Activated naive CD4-positive, alpha-beta T cell treated with Interleukin-2 at 50 U/mL for 16 hours (primary cell): ENCODE results near the gene ALPI.

Experiments used
- DNase-seq: peaks from one replicate; pipeline ENCODE4 v3.0.0-alpha.2; 2020

The ALPI gene

DNA sequence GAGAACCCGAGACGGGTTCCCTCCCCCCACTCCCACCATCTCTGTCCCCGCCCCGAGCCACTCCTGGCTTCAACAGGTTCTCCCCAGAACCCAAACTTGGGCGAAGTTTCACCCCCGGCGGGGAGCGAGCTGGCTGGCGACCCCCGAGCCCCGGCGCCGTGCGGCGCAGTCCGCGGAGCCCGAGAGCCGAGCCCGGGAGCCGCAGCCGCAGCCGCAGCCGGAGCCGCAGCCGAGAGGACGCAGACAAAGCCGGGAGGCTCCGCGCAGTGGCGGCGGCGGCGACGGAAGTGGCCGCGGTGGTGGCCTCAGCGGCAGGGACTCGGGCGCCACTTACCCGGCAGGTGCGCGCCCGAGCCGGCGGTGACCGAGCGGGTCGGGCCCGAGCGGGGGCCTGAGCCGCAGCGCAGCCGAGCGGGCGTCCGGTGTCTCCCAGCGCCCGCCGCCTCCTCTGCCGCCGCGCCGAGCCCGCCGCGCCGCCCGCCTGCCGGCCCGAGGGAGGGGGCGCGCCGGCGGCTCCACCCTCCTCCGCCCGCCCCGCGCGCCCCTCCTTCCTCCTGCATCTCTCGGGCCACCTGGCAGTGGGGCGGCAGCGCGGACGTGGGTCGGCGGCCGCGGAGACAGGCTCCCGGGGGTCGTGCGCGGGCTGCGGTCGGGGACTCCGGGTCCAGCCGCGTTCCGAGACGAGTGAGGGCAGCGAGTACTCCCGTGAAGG lies 31.6 kb downstream of the ALPI start, which contains the start of gene ECEL1:
TSS of gene ECEL1 (minus strand) at position 450 of the 712 bp plus-strand sequence. CDS start 1,181 bp downstream, outside the sequence.
- DNase-seq = no peak

DNA sequence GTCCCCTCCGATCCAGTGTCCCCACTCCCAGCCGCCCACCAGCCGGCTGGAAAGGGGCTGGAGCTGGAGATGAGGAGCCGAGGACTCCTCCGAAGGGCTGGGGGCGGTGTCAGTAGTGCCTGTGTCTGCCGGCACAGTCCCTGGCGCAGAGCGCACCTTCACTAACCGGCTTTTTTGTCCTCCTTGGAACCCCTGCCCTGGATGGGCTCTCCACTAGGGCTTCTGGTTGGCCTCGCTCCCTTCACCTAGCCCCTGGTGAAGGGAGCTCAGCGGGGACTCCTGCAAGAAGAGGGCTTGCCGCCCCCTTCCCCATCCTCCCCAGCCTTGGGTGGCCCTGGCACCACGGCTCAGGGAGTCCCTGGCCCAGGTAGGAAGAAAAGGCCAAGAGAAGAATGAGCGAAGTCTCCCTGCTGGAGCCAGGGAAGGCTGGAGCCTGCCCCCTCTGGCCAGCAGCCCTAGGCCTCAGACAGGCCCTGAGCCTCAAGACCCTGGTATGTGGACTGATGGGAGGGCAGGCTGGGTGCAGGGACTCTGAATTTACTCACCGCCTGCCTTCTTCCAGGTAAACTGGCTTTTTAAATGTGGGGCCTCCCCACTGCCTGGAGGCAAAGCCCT lies 32.3 kb downstream of the ALPI start:
- no peak for DNase-seq

- DNase-seq = no peak
Measured at GRCh38 chr2:232488721-232489300, 32.9 kb downstream of the ALPI start.

DNA sequence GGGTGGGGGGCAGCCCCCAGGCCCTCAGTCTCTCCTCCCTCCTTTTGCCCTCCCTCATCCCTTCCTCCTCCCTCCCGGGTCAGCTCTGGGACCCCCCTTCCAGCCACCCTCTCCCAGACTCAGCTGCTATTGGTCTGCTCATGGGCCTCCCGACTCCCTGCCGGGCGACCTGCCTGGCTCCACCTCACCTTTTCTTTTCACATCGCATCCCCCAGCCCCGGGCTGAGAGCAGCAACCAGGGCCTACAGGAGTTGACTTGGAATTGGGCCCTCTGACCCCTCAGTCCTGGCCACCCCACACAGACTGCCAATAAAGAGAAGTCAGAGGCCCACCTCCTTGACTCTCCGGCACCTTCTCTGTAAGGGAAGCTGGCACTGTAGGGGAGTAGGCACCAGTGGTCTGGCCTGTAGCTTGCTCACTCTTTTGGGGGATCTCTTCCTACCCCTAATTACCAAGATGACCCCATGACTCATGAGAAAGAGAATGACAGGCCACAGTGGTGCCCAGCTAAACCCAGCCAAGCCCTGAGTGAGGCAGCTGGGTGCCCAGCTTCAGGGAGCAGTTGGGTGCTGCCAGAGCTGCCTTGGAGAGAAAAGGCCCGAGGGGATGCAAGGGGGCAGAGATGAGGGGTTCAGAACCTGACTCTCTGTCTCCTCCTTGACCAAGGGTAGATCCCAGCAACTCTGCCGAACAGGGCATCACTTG lies 33.7 kb downstream of the ALPI start:
- DNase-seq = no peak

- DNase-seq = no peak
Measured at GRCh38 chr2:232490221-232491138, 34.5 kb downstream of the ALPI start.

DNA sequence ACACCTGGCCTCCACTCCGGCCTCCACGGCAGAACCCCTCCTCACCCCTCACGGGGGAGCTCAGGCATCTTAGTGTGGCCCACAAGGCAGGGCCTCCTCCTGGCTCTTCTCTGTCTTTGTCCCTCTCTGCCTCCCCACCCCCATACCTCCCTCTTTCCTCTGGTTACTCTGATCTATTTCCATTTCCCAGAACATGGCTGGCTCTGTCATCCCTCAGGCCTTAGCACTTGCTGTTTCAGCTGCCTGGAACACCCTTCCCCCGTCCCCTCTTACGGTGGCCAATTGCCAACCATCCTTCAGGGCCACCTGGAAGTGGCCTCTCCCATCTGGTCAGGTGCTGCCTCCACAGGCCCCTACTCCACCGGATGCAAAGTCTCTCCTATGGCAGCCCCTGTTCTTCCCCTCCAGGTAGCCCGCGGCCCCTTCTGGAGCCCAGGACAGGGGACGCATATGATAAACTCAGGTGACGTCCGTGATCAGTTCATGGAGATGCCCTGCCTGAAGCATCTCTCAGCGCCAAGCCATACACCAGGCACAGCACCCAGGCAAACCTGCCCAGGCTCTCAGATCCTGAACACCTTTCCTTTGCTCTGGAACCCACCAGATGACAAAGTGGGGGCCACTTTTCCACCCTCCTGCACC lies 35.3 kb downstream of the ALPI start:
- DNase-seq = no peak

DNA sequence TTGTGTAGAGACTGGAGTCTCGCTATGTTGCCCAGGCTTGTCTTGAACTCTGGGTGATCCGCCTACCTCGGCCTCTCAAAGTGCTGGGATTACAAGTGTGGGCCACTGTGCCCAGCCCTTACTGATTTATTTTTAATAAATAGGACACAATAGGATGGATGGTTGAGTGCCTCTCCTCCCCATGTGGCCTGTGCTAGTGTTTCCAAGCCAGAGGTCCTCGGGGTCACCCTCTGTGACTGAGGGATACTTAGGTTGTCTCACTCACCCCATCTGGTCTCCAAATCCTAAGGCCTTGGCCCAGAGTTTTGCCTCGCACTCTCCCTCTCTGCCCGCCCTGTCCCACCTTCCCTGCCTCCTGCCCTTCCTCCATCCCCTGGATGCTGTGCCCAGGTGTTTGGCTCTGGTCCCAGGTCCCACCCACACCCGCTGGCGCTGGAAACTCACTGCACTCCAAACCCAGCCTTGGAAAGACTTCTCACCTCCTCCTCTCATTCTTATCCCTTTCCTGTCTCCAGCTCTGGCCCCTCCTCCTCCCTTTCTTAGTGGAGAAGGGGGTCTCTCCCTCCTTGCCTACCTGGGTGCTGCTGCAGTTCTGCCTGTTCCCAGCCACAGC lies 36.4 kb downstream of the ALPI start:
- DNase-seq = no peak

GRCh38 chr2:232492963-232493700 lies 37.2 kb downstream of the ALPI start:
- no peak for DNase-seq

DNA sequence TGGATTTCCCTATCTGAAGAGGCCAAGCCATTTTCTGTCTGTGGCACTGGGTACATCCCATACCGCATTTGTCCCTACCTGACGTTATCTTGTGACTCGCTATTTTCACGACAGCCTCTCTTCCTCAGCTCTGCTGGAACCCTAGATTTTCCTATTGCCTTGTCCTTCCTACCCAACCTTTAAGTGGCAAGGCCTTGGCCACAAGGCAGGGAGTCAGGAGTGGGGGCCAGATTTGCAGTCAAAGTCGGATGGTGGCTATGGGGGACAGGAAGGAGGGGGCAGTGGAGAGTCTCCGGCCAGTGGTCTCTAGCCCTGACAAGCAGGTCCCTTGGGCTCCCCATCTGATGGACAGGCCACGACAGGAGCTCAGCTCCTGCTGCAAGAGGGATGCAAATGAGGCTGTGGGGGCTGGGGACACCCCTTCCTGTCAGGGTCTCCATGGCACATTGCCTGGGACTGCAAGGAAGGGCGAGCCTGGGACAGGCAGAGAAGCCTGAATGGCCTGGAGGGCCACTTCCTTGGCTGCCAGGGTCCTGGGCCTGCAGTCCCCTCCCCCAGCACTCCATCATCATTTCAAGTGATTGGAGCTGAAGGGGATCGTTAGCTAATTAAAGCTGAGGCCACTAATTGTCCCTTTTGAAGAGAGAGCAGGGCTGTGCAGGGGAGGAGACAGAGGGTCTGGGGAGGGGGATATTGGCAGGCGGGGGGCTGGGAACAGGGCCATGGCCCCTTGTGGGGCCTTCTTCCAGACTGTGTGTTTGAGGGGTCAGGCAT lies 37.9 kb downstream of the ALPI start:
- no peak for DNase-seq

GRCh38 chr2:232494542-232494941 lies 38.6 kb downstream of the ALPI start:
- DNase-seq = no peak

GRCh38 chr2:232495292-232495691 lies 39.3 kb downstream of the ALPI start:
- DNase-seq = no peak

- no peak for DNase-seq
Measured at GRCh38 chr2:232496501-232497270, 40.7 kb downstream of the ALPI start.

GRCh38 chr2:232497348-232497747 lies 41.4 kb downstream of the ALPI start:
- no peak for DNase-seq

- DNase-seq = no peak
Measured at GRCh38 chr2:232498452-232498851, 42.5 kb downstream of the ALPI start.

GRCh38 chr2:232501331-232501771 lies 45.4 kb downstream of the ALPI start:
- no peak for DNase-seq

- DNase-seq = no peak
Measured at GRCh38 chr2:232501794-232502390, 45.9 kb downstream of the ALPI start.

- peak; percentile 7 for DNase-seq
Measured at GRCh38 chr2:232502511-232502910, 46.6 kb downstream of the ALPI start.
